Right lobe of liver (tissue), 6 donors: ENCODE results near the gene IGLL1. TPM values are rescaled to one million over a fixed set of nuclear protein-coding genes. Genes with fewer than 3 reads are reported as not detected.
A peak's percentile ranks its signal among the peaks of the same experiment; 100 is the strongest.

Source experiments
- ATAC-seq, 4 donors: fragments of 200-7000 bp; cut with Tn5 transposase; one replicate each; pipeline ENCODE4 v1.9.1; 2020; ENCODE audit warnings: mild to moderate bottlenecking in 4 of 4, moderate library complexity in 4 of 4
- DNase-seq, 3 donors: peaks; one replicate each; pipeline ENCODE4 v3.0.0-alpha.2; 2020
- H3K27ac ChIP-seq, 3 donors: fragments of 200-600 bp; one replicate each; pipeline ENCODE4 v1.8.0; 2022
- H3K27me3 ChIP-seq, 2 donors: fragments of 200-600 bp; one replicate each; pipeline ENCODE4 v1.8.0; 2022
- H3K36me3 ChIP-seq, 4 donors: fragments of 200-600 bp; sonication (generic) in 1 of 4; one replicate each; pipeline versions ENCODE4 v1.5.1 to v1.8.0; 2017 to 2022; ENCODE audit warnings: control low read depth in 1 of 4
- H3K4me1 ChIP-seq, 4 donors: fragments of 200-600 bp; sonication (generic) in 1 of 4; one replicate each; pipeline versions ENCODE4 v1.5.1 to v1.8.0; 2017 to 2022; ENCODE audit warnings: control low read depth in 1 of 4
- H3K4me3 ChIP-seq, 3 donors: fragments of 200-600 bp; one replicate each; pipeline ENCODE4 v1.8.0; 2022
- H3K9me3 ChIP-seq, 4 donors: fragments of 200-600 bp; sonication (generic) in 1 of 4; one replicate each; pipeline versions ENCODE4 v1.5.1 to v1.8.0; 2017 to 2022; ENCODE audit warnings: control low read depth in 1 of 4
- POLR2A ChIP-seq: fragments of 450-650 bp; IDR thresholded peaks from one replicate; pipeline ENCODE4 v1.6.1; 2017; ENCODE audit warnings: antibody characterized with exemption, mild to moderate bottlenecking
- WGBS: methylation state at CpG from one replicate; pipeline ENCODE4 v1.1.6; 2018; ENCODE audit warnings: low coverage, low lambda C conversion rate; ENCODE audit not compliant: insufficient coverage; ENCODE audit errors: missing lambda C conversion rate; 5-methylcytosine and 5-hydroxymethylcytosine counted together
- intact Hi-C, 2 donors: fragments of 100-400 bp; cut with DNase I; formaldehyde crosslinking; loops; one replicate each; pipeline versions ENCODE4 v1.11.2 to v1.14.1; 2022
- total RNA-seq, 6 experiments: library from RNA; depleted of rRNA in 2 of 6; stranded (reverse); fragments of >200 nt in 2 of 6; fragmentation: NEBNext Ultra II Directional in 3 of 6; extraction: Animal tissue kit (Norgen Biotek cat#: 25700) in 3 of 6; gene quantifications; one replicate each; pipeline versions ENCODE4 v1.1.0 to v1.2.4, GENCODE V29; 2016 to 2023
- TF ChIP-seq, protein P1 (sequence below), 4 donors: fragments of 200-600 bp in 3 of 4; fragments of 450-650 bp in 1 of 4; IDR thresholded peaks; one replicate each; pipeline versions ENCODE4 v1.5.1 to v1.8.0; 2016 to 2022; ENCODE audit warnings: antibody characterized with exemption in 4 of 4, mild to moderate bottlenecking in 2 of 4
- donor health status: DM: no; HTN: yes; CAD: no.
- donor health status: DM: no; HTN: no; CAD: no.
- donor health status: DM: no; HTN: no; CAD: no.
- donor health status: DM: no; HTN: yes; CAD: no.
- donor health status: DM: no; HTN: yes; CAD: no.

The IGLL1 gene
- total RNA-seq, 6 experiments from 2014 or later = not detected

DNA sequence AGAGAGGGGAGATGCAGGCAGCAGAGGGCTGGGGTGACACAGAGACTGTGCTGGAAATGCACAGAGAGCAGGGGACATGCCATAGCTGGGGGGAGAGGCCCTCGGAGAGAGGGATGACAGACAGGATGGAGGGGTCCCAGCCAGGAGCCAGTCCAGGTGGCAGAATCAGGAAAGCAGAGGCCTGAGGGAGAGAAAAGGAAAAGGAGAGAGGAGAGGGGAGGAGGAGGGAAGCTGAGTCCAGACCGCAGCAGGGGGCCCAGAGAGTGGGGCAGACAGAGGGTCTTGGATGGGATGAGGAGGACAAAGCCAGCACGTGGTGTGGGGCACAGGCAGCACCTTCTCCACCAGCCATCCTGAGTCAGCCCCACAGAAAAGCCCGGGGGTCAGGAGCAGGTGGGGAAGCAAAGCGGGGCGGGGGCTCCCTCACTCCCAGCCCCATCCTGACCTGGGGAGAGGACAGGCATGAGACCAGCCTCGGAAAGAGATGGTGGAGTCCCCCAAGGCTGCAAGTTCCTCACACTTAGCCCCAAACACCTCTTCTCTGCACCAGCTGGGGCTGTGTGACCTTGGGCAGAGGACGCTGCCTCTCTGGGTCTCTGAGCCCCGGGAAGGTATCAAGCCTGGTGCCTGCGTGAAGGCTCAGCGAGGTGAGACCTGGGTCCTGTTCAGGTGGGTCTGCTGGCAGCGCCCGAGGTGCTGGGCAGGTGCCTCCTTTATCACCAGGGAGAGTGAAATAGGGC is 48.0 kb downstream of the IGLL1 start:
- no peaks in the 10 kb centered on the region for H3K27me3 ChIP-seq
- DNase-seq = peak in 1 of 3 donors; percentile 46
- WGBS = 88% methylated on average over 2 of the region's 13 CpGs
- no peak overlapping the region for H3K4me3 ChIP-seq
- no peak for TF ChIP-seq POLR2A
- TF ChIP-seq, protein P1, sequence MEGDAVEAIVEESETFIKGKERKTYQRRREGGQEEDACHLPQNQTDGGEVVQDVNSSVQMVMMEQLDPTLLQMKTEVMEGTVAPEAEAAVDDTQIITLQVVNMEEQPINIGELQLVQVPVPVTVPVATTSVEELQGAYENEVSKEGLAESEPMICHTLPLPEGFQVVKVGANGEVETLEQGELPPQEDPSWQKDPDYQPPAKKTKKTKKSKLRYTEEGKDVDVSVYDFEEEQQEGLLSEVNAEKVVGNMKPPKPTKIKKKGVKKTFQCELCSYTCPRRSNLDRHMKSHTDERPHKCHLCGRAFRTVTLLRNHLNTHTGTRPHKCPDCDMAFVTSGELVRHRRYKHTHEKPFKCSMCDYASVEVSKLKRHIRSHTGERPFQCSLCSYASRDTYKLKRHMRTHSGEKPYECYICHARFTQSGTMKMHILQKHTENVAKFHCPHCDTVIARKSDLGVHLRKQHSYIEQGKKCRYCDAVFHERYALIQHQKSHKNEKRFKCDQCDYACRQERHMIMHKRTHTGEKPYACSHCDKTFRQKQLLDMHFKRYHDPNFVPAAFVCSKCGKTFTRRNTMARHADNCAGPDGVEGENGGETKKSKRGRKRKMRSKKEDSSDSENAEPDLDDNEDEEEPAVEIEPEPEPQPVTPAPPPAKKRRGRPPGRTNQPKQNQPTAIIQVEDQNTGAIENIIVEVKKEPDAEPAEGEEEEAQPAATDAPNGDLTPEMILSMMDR (IDR thresholded peaks at IDR 0.05) = no peak
- no peak overlapping the region for H3K27ac ChIP-seq
- H3K36me3 ChIP-seq = no peaks in the 10 kb centered on the region
- ATAC-seq = no peak
- intact Hi-C loops = loop anchor here in 1 of 2 donors (10.0 kb wide), 1 partner anchor 117 kb away; no protein-coding TSS in a partner anchor
- H3K9me3 ChIP-seq = no peaks in the 10 kb centered on the region
- no peaks in the 10 kb centered on the region for H3K4me1 ChIP-seq

DNA sequence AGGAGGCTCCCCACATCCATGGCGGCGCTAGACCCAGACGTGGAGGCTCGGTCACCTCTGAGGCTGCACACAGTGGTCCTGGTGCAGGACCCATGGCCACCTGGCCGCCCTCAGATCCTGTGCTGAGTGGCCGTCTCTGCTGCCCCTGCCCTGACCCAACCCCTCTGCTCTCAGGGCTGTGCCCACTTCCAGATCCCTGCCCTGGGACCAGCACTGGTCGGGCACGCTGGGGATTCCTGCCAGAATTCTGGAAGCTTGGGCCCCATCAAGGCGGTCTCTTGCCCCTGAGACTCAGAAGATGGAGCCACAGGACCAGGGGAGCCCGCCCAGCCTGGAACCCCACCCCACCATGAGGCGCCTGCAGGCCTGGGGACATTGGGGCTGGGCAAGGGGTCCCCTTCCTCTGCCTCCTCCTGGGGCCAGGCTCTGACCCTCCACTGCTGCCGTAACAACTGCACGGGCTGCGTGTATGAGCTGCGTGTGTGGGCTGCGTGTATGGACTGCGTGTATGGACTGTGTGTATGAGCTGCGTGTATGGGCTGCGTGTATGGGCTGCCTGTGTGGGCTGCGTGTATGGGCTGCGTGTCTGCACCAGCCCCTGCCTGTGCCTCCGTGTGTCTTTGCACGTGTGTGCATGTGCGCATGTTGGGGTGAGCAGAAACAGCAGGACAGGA is 48.7 kb downstream of the IGLL1 start:
- Histone ChIP-seq H3K9me3 (no peaks in the 10 kb centered on the region), H3K27me3 (no peaks in the 10 kb centered on the region), H3K4me1 (no peaks in the 10 kb centered on the region), H3K4me3 (no peak overlapping the region), H3K27ac (no peak overlapping the region), H3K36me3 (no peaks in the 10 kb centered on the region)
- ATAC-seq = no peak
- TF ChIP-seq, protein P1 (IDR thresholded peaks at IDR 0.05) = no peak
- no peak for TF ChIP-seq POLR2A
- 68% methylated on average over 3 of the region's 24 CpGs for WGBS
- DNase-seq = peak in 1 of 3 donors; percentile 50
- intact Hi-C loops = loop anchor here in 1 of 2 donors (10.0 kb wide), 1 partner anchor 117 kb away; no protein-coding TSS in a partner anchor

DNA sequence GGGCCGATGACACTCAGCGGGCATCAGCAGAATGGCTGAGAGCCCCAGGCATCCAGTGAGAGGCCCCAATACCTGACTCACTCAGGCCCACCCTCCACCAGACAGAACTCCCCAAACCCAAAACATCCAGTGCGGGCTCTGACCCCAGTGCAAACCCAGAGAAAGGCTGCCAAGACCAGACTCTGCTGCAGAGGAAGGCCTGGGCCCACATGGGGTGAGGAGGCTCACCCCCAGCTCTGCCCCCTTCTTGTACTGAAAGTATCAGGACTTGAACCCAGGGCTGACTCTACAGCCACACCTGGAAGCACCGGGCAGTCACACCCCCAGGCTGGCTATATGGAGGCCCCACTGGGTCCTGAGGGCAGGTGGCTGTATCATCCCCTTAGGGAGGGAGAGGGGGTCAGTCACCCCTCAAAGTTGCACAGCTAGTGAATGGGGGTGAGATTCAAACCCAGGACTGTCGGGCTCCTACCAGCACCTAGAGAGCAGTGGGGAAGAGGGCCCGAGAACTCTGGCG is 49.3 kb downstream of the IGLL1 start:
- H3K27me3 ChIP-seq = no peaks in the 10 kb centered on the region
- no peak for ATAC-seq
- no peak for DNase-seq
- H3K27ac ChIP-seq = no peak overlapping the region
- H3K36me3 ChIP-seq = no peaks in the 10 kb centered on the region
- no peaks in the 10 kb centered on the region for H3K9me3 ChIP-seq
- WGBS = 100% methylated on average over 1 of the region's 7 CpGs
- no peak for TF ChIP-seq POLR2A
- TF ChIP-seq, protein P1 (IDR thresholded peaks at IDR 0.05) = no peak
- H3K4me1 ChIP-seq = no peaks in the 10 kb centered on the region
- no peak overlapping the region for H3K4me3 ChIP-seq
- intact Hi-C loops = loop anchor here in 1 of 2 donors (10.0 kb wide), 1 partner anchor 116 kb away; no protein-coding TSS in a partner anchor

DNA sequence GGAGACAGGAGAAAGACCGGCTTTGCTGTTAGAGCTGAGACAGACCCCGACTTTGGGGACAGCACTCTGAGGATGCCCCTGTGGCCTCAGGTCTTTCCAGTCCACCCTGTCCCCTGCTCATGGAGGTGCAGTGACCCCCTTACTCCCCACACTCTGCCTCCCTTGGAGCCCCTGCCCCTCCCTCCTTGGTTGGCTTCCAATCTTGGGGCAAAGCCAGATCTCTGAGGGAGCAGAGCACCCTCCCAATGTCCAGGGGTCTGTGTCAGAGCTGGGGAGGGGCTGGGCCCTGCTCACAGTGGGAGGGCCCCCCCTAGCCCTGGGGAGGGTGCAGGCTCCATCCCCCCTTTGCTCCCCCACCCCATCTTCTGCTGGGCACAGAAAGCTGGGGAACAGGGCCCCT is 50.0 kb downstream of the IGLL1 start:
- intact Hi-C loops = loop anchor here in 1 of 2 donors (10.0 kb wide), 1 partner anchor 115 kb away; no protein-coding TSS in a partner anchor
- no peak for TF ChIP-seq POLR2A
- TF ChIP-seq, protein P1 (IDR thresholded peaks at IDR 0.05) = no peak
- WGBS = 40% methylated on average over 1 of the region's 2 CpGs
- no peak for DNase-seq
- no peaks in the 10 kb centered on the region for H3K36me3 ChIP-seq
- ATAC-seq = no peak
- no peak overlapping the region for H3K4me3 ChIP-seq
- no peaks in the 10 kb centered on the region for H3K9me3 ChIP-seq
- H3K27me3 ChIP-seq = no peaks in the 10 kb centered on the region
- no peaks in the 10 kb centered on the region for H3K4me1 ChIP-seq
- H3K27ac ChIP-seq = no peak overlapping the region
